OCI-LY3 (cell line): ENCODE measurements around the gene AKAP6.

Source experiments
- H2AFZ ChIP-seq: fragments of 200-600, 300-600 bp; shearing (Covaris generic); 2 replicates; pipeline ENCODE4 v1.6.0; 2014; ENCODE audit warnings: antibody characterized with exemption, low read depth, low read length
- H3K27ac ChIP-seq: fragments of 200-600, 300-600 bp; sonication (generic); 2 replicates; pipeline ENCODE4 v1.5.1; 2014; ENCODE audit warnings: mild to moderate bottlenecking, low read length, moderate library complexity, mixed read lengths
- H3K27me3 ChIP-seq: fragments of 200-600, 300-600 bp; sonication (generic); 2 replicates; pipeline ENCODE4 v1.6.1; 2014; ENCODE audit warnings: low read depth, low read length, mixed read lengths
- H3K36me3 ChIP-seq: fragments of 200-600, 300-600 bp; sonication (generic); replicated peaks from 2 replicates; pipeline ENCODE3; 2014; ENCODE audit warnings: low read depth, low read length, mixed read lengths
- H3K4me1 ChIP-seq: fragments of 300-600, 200-600 bp; sonication (generic); 2 replicates; pipeline ENCODE4 v1.6.1; 2014; ENCODE audit warnings: low read length, mixed read lengths
- H3K4me2 ChIP-seq: fragments of 200-600, 300-600 bp; sonication (generic); 2 replicates; pipeline ENCODE4 v1.6.1; 2014; ENCODE audit warnings: low read length, mixed read lengths
- H3K4me3 ChIP-seq: fragments of 300-600, 200-600 bp; sonication (generic); 2 replicates; pipeline ENCODE4 v1.5.1; 2014; ENCODE audit warnings: antibody characterized with exemption, mild to moderate bottlenecking, low read length, moderate library complexity
- H3K79me2 ChIP-seq: fragments of 300-600, 200-600 bp; shearing (Covaris generic); 2 replicates; pipeline ENCODE4 v1.6.1; 2014; ENCODE audit warnings: mild to moderate bottlenecking, low read length, mixed read lengths
- H3K9ac ChIP-seq: fragments of 300-600, 200-600 bp; shearing (Covaris generic); 2 replicates; pipeline ENCODE4 v1.6.0; 2014; ENCODE audit warnings: mild to moderate bottlenecking, low read length, moderate library complexity
- H3K9me3 ChIP-seq: fragments of 200-600, 300-600 bp; shearing (Covaris generic); 2 replicates; pipeline ENCODE4 v1.6.1; 2014; ENCODE audit warnings: low read length, mixed read lengths; ENCODE audit not compliant: insufficient read depth
- H4K20me1 ChIP-seq: fragments of 200-600, 300-600 bp; sonication (generic); 2 replicates; pipeline ENCODE4 v1.6.1; 2016; ENCODE audit warnings: low read length, mixed read lengths; ENCODE audit not compliant: insufficient read depth
- EZH2phosphoT487 ChIP-seq: fragments of 200-600 bp; shearing (Covaris generic); IDR thresholded peaks from 2 replicates; pipeline ENCODE4 v1.6.1; 2018; ENCODE audit warnings: antibody characterized with exemption, mixed run types, low read depth
- TF ChIP-seq, protein P1 (sequence below): fragments of 200-600, 300-600 bp; sonication (generic); IDR thresholded peaks from 2 replicates; pipeline ENCODE4 v1.5.1; 2014; ENCODE audit warnings: antibody characterized with exemption, low read length, low read depth

Gene AKAP6

DNA sequence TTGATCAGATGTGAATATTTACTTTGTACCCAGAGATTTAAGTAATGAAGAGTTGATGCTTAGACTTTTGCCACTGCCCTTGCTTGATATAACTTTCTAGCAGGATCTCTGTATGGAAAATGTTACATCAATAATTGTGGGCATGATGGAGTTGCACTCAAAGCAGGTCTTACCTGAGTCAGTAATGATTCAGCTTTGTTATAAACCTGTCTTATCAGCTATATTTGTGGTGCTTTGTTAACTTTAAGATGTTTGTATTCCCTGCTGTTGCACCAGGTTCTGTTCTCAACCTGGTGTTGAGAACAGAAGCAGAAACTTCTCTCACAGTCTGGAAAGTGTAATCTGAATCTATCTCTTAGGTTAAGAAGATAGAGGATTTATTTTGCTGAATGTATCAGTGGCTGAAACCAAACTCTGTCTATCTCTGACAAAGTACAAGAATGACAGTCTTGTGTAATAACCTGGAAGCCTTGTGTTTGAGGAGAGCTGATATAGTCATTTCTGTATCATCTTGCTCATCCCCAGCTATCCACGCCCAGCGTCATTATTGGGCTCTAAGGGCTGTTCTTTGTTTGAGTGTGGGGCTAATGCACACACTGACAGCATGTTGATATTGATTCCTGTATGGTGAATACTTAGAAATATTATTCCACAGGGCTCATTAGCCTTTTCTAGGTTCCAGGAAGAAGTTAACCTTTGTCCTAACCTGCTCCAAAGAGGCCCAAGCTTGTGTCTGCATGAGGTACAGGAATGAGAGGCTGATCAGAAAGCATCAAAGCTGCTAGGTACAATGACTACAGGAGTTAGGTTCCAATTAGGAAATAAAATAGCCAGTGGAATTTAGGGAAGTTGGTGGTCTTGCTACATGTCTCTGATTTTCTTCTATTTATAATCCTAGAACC lies 3.6 kb downstream of the AKAP6 start:
- Histone ChIP-seq H3K79me2 (no peaks in the 10 kb centered on the region), H3K4me2 (no peak overlapping the region), H3K4me3 (no peak overlapping the region), H3K27me3 (no peaks in the 10 kb centered on the region), H3K9me3 (no peaks in the 10 kb centered on the region), H3K27ac (no peak overlapping the region), H3K9ac (no peak overlapping the region), H2AFZ (no peak overlapping the region), H3K36me3 (no peaks in the 10 kb centered on the region), H4K20me1 (no peaks in the 10 kb centered on the region), H3K4me1 (no peaks in the 10 kb centered on the region)
- TF ChIP-seq, protein P1, sequence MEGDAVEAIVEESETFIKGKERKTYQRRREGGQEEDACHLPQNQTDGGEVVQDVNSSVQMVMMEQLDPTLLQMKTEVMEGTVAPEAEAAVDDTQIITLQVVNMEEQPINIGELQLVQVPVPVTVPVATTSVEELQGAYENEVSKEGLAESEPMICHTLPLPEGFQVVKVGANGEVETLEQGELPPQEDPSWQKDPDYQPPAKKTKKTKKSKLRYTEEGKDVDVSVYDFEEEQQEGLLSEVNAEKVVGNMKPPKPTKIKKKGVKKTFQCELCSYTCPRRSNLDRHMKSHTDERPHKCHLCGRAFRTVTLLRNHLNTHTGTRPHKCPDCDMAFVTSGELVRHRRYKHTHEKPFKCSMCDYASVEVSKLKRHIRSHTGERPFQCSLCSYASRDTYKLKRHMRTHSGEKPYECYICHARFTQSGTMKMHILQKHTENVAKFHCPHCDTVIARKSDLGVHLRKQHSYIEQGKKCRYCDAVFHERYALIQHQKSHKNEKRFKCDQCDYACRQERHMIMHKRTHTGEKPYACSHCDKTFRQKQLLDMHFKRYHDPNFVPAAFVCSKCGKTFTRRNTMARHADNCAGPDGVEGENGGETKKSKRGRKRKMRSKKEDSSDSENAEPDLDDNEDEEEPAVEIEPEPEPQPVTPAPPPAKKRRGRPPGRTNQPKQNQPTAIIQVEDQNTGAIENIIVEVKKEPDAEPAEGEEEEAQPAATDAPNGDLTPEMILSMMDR, result no peak
- TF ChIP-seq EZH2phosphoT487, result no peak

DNA sequence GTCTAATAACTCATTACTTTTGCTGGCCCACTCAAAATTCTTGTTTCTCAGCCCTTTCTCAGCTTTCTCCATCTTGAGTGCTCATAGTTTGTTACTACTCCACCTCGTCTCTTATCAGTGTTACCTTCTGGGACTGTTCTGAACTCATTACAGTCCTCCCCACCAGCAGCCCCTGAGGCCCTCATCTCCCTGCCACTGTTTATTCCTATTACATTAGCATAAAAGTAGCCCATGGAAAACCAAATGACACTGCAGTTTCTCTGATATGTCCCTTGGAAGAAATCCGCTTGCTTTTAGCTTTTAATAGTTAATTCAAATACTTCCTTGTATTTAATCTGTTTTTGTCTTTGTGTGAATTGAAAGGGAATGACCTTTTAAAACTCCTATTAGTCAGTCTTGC lies 7.6 kb downstream of the AKAP6 start:
- H3K9ac ChIP-seq, result no peak overlapping the region
- no peak overlapping the region for H3K4me3 ChIP-seq
- no peak overlapping the region for H3K27ac ChIP-seq
- H4K20me1 ChIP-seq, result no peaks in the 10 kb centered on the region
- no peaks in the 10 kb centered on the region for H3K4me1 ChIP-seq
- H3K9me3 ChIP-seq, result no peaks in the 10 kb centered on the region
- no peak for TF ChIP-seq EZH2phosphoT487
- TF ChIP-seq, protein P1, result no peak
- H3K4me2 ChIP-seq, result no peak overlapping the region
- no peak overlapping the region for H2AFZ ChIP-seq
- H3K36me3 ChIP-seq, result no peaks in the 10 kb centered on the region
- H3K27me3 ChIP-seq, result no peaks in the 10 kb centered on the region
- H3K79me2 ChIP-seq, result no peaks in the 10 kb centered on the region

DNA sequence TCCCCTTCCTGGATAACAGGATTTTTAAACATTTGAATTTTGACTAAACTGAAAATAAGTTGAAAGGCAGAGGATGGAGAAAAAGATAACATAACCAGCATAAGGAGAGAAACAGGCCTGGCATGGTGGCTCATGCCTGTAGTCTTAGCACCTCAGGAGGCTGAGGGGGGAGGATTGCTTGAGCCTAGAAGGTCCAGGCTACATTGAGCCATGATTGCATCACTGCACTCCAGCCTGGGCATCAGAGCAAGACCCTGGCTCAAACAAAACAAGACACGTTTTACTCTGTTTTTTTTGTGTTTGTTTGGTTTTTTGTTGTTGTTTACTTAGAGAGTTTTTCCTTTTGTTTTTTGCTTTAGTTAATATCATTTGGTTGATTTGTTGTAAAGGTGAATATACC lies 8.7 kb downstream of the AKAP6 start:
- no peak overlapping the region for H3K4me3 ChIP-seq
- no peak overlapping the region for H3K27ac ChIP-seq
- TF ChIP-seq, protein P1, result no peak
- TF ChIP-seq EZH2phosphoT487, result no peak
- no peaks in the 10 kb centered on the region for H3K79me2 ChIP-seq
- H3K9me3 ChIP-seq, result no peaks in the 10 kb centered on the region
- no peak overlapping the region for H2AFZ ChIP-seq
- no peaks in the 10 kb centered on the region for H3K27me3 ChIP-seq
- H3K4me2 ChIP-seq, result no peak overlapping the region
- no peak overlapping the region for H3K9ac ChIP-seq
- H3K4me1 ChIP-seq, result no peaks in the 10 kb centered on the region
- H4K20me1 ChIP-seq, result no peaks in the 10 kb centered on the region
- H3K36me3 ChIP-seq, result no peaks in the 10 kb centered on the region

DNA sequence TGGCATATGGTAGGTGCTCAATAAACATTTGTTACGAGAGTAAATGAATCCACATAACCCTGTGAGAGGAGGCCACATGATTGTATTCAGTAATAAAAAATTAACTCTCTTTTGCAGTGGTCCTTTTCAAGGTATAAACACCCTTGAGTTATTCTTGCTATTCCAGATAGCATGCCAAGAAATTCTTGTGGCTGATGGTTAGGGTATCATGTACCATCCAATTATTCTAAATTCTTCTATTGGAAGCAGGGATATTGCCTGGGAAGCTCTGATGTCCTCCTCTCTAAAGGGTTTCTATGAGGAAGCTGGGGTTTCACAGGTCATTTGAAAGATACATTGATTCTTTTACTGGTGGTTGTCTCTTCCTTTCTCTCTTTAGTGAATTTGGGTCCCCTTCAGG lies 10.1 kb downstream of the AKAP6 start:
- no peak overlapping the region for H3K27ac ChIP-seq
- H3K36me3 ChIP-seq, result no peaks in the 10 kb centered on the region
- H3K4me3 ChIP-seq, result no peak overlapping the region
- no peak overlapping the region for H2AFZ ChIP-seq
- no peak for TF ChIP-seq EZH2phosphoT487
- TF ChIP-seq, protein P1, result no peak
- H3K27me3 ChIP-seq, result no peaks in the 10 kb centered on the region
- no peak overlapping the region for H3K9ac ChIP-seq
- H3K4me1 ChIP-seq, result no peaks in the 10 kb centered on the region
- no peak overlapping the region for H3K4me2 ChIP-seq
- no peaks in the 10 kb centered on the region for H3K79me2 ChIP-seq
- H3K9me3 ChIP-seq, result no peaks in the 10 kb centered on the region
- H4K20me1 ChIP-seq, result no peaks in the 10 kb centered on the region
